Esophagus squamous epithelium (tissue), 4 donors: ENCODE measurements around the gene GALNTL6.

ENCODE experiments used
- POLR2A ChIP-seq, 4 donors: fragments of 450-650 bp; IDR thresholded peaks; one replicate each; pipeline ENCODE4 v1.6.1; 2017; ENCODE audit warnings: antibody characterized with exemption in 4 of 4, mild to moderate bottlenecking in 4 of 4, moderate library complexity in 3 of 4
- TF ChIP-seq, protein P1 (sequence below), 6 experiments: fragments of 450-650 bp in 4 of 6; fragments of 200-600 bp in 2 of 6; sonication (generic) in 2 of 6; IDR thresholded peaks; one replicate each; pipeline ENCODE4 v1.5.1; 2016 to 2019; ENCODE audit warnings: antibody characterized with exemption in 6 of 6, mild to moderate bottlenecking in 4 of 6, moderate library complexity in 4 of 6

- TF ChIP-seq, protein P1, sequence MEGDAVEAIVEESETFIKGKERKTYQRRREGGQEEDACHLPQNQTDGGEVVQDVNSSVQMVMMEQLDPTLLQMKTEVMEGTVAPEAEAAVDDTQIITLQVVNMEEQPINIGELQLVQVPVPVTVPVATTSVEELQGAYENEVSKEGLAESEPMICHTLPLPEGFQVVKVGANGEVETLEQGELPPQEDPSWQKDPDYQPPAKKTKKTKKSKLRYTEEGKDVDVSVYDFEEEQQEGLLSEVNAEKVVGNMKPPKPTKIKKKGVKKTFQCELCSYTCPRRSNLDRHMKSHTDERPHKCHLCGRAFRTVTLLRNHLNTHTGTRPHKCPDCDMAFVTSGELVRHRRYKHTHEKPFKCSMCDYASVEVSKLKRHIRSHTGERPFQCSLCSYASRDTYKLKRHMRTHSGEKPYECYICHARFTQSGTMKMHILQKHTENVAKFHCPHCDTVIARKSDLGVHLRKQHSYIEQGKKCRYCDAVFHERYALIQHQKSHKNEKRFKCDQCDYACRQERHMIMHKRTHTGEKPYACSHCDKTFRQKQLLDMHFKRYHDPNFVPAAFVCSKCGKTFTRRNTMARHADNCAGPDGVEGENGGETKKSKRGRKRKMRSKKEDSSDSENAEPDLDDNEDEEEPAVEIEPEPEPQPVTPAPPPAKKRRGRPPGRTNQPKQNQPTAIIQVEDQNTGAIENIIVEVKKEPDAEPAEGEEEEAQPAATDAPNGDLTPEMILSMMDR (IDR thresholded peaks at IDR 0.05), result no peak
- TF ChIP-seq POLR2A (IDR thresholded peaks at IDR 0.05), result no peak
These were observed 843.9 kb downstream of the GALNTL6 start for GRCh38 chr4:172657081-172657480.
